ENCODE data around the gene PTGR3. TPM values are rescaled to one million over a fixed set of nuclear protein-coding genes. Genes with fewer than 3 reads are reported as not detected.

Gene PTGR3
- total and polyA plus RNA-seq, 2 of the 8 experiments (the other 6 are each of a cell fraction or from before 2014, with no cell fraction given) = 2.0 to 3.6 TPM

GRCh38 chr18:75253043-75253442 is 44.1 kb upstream of the PTGR3 start:
- Histone ChIP-seq H2BK12ac (ENCODE audit: low read depth, low read length) (no peak overlapping the region), H3K23me2 (ENCODE audit: low read depth, low read length) (no peaks in the 10 kb centered on the region), H4K20me1 (replicated peaks in 1 of 2; ENCODE audit: control insufficient read depth in 1 of 2, insufficient read depth in 2 of 2, low read length in 2 of 2) (no peaks in the 10 kb centered on the region), H2BK120ac (replicated peaks; ENCODE audit: low read depth, low read length) (no peak overlapping the region), H4K91ac (replicated peaks; ENCODE audit: insufficient read length, low read length) (no peak overlapping the region), H3K18ac (ENCODE audit: extremely low read depth, low read length) (no peak overlapping the region), H3K4me2 (ENCODE audit: insufficient read depth in 1 of 2, low read depth in 2 of 2, low read length in 2 of 2) (no peak overlapping the region), H2AK5ac (ENCODE audit: low read depth, low read length) (no peak overlapping the region), H3K79me2 (ENCODE audit: control insufficient read depth in 1 of 2, insufficient read depth in 2 of 2, low read length in 2 of 2) (no peaks in the 10 kb centered on the region), H3K79me1 (ENCODE audit: low read depth, low read length) (no peaks in the 10 kb centered on the region), H3K36me3 (ENCODE audit: control insufficient read depth in 2 of 4, insufficient read depth in 4 of 4, low read length in 3 of 4) (no peaks in the 10 kb centered on the region), H2BK15ac (ENCODE audit: low read length) (no peak overlapping the region), H4K5ac (ENCODE audit: insufficient read length, low read depth, low read length) (no peak overlapping the region), H3K9ac (replicated peaks in 1 of 4; ENCODE audit: extremely low read depth in 1 of 4, low read depth in 3 of 4, low read length in 3 of 4) (no peak overlapping the region), H3K4me1 (replicated peaks in 1 of 4; ENCODE audit: control insufficient read depth in 3 of 4, insufficient read depth in 4 of 4, low read length in 3 of 4) (no peaks in the 10 kb centered on the region), H4K8ac (ENCODE audit: extremely low read depth, insufficient read depth, low read length) (no peak overlapping the region), H3K27me3 (replicated peaks in 1 of 4; ENCODE audit: control insufficient read depth in 3 of 4, extremely low read depth in 1 of 4, insufficient read depth in 3 of 4, low read length in 3 of 4) (no peaks in the 10 kb centered on the region), H3K9me3 (ENCODE audit: insufficient read depth in 2 of 2, low read depth in 1 of 2, low read length in 1 of 2) (no peaks in the 10 kb centered on the region), H2BK5ac (ENCODE audit: low read depth, low read length) (no peak overlapping the region), H3K56ac (replicated peaks; ENCODE audit: insufficient read length, low read depth, low read length) (no peak overlapping the region), H3K4me3 (ENCODE audit: extremely low read depth in 1 of 4, insufficient read depth in 2 of 4, low read depth in 3 of 4, low read length in 4 of 4) (no peak overlapping the region), H2BK20ac (ENCODE audit: low read length) (no peak overlapping the region), H2AFZ (ENCODE audit: low read length) (no peak overlapping the region), H3K14ac (ENCODE audit: insufficient read length) (no peak overlapping the region), H3K4ac (replicated peaks; ENCODE audit: insufficient read length, low read depth, low read length) (no peak overlapping the region), H3K23ac (ENCODE audit: insufficient read length) (no peak overlapping the region), H3K27ac (ENCODE audit: low read depth, low read length) (no peak overlapping the region)
- FAIRE-seq (no peak), DNase-seq (ENCODE audit: low read depth in 1 of 2, low spot score in 2 of 2) (no peak)
- 96% methylated on average over 1 of the region's 1 CpG; no CpG with 5 or more reads in 1 of the 2 experiments for WGBS, 2 experiments (ENCODE audit: extremely low coverage in 1 of 2, insufficient coverage in 1 of 2, insufficient read length in 1 of 2, insufficient replicate concordance in 2 of 2, low coverage in 1 of 2, low lambda C conversion rate in 2 of 2, missing lambda C conversion rate in 1 of 2)
- POLR2A ChIA-PET (ENCODE audit: partially characterized antibody) = interaction anchor here (0.7 kb wide), 1 partner anchor 86 kb away, joined by 3 read pairs; no protein-coding TSS in a partner anchor
- CTCF ChIA-PET (ENCODE audit: partially characterized antibody) = interaction anchor here (1.5 kb wide), 1 partner anchor 93 kb away, joined by 3 read pairs; no protein-coding TSS in a partner anchor
- no peak for TF ChIP-seq JUN (IDR thresholded peaks at IDR 0.05; ENCODE audit: low read depth, low read length)
- no peak for TF ChIP-seq EZH2 (IDR thresholded peaks at IDR 0.05; ENCODE audit: low read depth, low read length, severe bottlenecking)
- TF ChIP-seq RBBP5 (IDR thresholded peaks at IDR 0.05; ENCODE audit: borderline replicate concordance, low read depth, low read length) = no peak
- no peak for TF ChIP-seq NANOG (IDR thresholded peaks at IDR 0.05; ENCODE audit: insufficient read depth, low read depth, low read length, poor library complexity, severe bottlenecking)
- TF ChIP-seq SRF (IDR thresholded peaks at IDR 0.05; ENCODE audit: low read depth, low read length) = no peak
- no peak for TF ChIP-seq BACH1 (IDR thresholded peaks at IDR 0.05; ENCODE audit: low read length)

Data from H1 (cell line).